Gastroesophageal sphincter (tissue), 3 donors: ENCODE measurements around the gene SETD1B.

Source experiments
- EP300 ChIP-seq: sonication (generic); formaldehyde crosslinking; IDR thresholded peaks from one replicate; pipeline ENCODE4 v1.6.1; 2017; ENCODE audit warnings: antibody characterized with exemption, mild to moderate bottlenecking
- POLR2A ChIP-seq, 2 donors: fragments of 450-650 bp; IDR thresholded peaks; one replicate each; pipeline ENCODE4 v1.6.1; 2017; ENCODE audit warnings: antibody characterized with exemption in 2 of 2, mild to moderate bottlenecking in 2 of 2, moderate library complexity in 1 of 2
- POLR2AphosphoS5 ChIP-seq: sonication (generic); formaldehyde crosslinking; IDR thresholded peaks from one replicate; pipeline ENCODE4 v1.6.1; 2017; ENCODE audit warnings: antibody characterized with exemption
- TF ChIP-seq, protein P1 (sequence below), 4 experiments: fragments of 200-600 bp in 2 of 4; fragments of 450-650 bp in 2 of 4; sonication (generic) in 1 of 4; IDR thresholded peaks; one replicate each; pipeline ENCODE4 v1.5.1; 2017 to 2019; ENCODE audit warnings: antibody characterized with exemption in 4 of 4, mild to moderate bottlenecking in 2 of 4, moderate library complexity in 2 of 4

DNA sequence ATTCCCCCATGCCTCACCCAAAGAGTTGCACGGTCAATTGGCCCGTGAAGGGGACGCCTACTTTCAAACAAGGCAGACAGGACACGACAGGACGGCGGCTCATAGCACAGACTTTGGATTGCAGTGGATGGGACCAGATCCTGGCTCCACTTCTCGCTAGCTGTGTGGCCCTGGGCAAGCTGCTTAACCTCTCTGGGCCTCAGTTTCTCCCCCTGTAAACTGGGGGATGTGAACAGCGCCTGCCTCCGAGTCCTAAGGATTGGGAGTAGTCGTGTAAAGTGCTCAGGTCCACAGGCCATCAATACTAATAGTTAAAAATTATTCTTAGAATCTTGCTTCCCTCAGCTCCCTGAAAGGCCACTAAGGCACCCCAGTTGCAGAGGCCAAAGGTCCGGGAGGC, 23.4 kb upstream of the SETD1B start:
- TF ChIP-seq, protein P1, sequence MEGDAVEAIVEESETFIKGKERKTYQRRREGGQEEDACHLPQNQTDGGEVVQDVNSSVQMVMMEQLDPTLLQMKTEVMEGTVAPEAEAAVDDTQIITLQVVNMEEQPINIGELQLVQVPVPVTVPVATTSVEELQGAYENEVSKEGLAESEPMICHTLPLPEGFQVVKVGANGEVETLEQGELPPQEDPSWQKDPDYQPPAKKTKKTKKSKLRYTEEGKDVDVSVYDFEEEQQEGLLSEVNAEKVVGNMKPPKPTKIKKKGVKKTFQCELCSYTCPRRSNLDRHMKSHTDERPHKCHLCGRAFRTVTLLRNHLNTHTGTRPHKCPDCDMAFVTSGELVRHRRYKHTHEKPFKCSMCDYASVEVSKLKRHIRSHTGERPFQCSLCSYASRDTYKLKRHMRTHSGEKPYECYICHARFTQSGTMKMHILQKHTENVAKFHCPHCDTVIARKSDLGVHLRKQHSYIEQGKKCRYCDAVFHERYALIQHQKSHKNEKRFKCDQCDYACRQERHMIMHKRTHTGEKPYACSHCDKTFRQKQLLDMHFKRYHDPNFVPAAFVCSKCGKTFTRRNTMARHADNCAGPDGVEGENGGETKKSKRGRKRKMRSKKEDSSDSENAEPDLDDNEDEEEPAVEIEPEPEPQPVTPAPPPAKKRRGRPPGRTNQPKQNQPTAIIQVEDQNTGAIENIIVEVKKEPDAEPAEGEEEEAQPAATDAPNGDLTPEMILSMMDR (IDR thresholded peaks at IDR 0.05): no peak
- TF ChIP-seq POLR2A (IDR thresholded peaks at IDR 0.05): no peak
- TF ChIP-seq POLR2AphosphoS5: no peak
- TF ChIP-seq EP300: no peak
